HepG2 (cell line): Measurements from ENCODE around the gene DHRS1. TPM values are rescaled to one million over a fixed set of nuclear protein-coding genes. Genes with fewer than 3 reads are reported as not detected.

Source experiments
- CREBL2 ChIP-seq: sonication (generic); formaldehyde crosslinking; IDR thresholded peaks from 2 replicates; pipeline ENCODE4 v1.8.1; 2023; ENCODE audit warnings: missing genetic modification reagents, mild to moderate bottlenecking, borderline replicate concordance
- ESRRA ChIP-seq: sonication (generic); formaldehyde crosslinking; IDR thresholded peaks from 2 replicates; pipeline ENCODE4 v1.5.1; 2020; ENCODE audit warnings: mild to moderate bottlenecking, low read depth, missing genetic modification reagents
- HNF1A ChIP-seq, 2 experiments: sonication (generic) in 1 of 2; formaldehyde crosslinking in 1 of 2; IDR thresholded peaks; 2 replicates each; pipeline versions ENCODE4 v1.4.0 to v1.6.1; 2016 to 2020; ENCODE audit warnings: borderline replicate concordance in 1 of 2, low read depth in 1 of 2, mild to moderate bottlenecking in 1 of 2, missing genetic modification reagents in 1 of 2
- KLF15 ChIP-seq: sonication (generic); formaldehyde crosslinking; IDR thresholded peaks from 2 replicates; pipeline ENCODE4 v1.8.1; 2023; ENCODE audit warnings: borderline replicate concordance, mild to moderate bottlenecking, inconsistent platforms, missing genetic modification reagents, mixed read lengths
- MAZ ChIP-seq, 2 experiments: sonication (generic) in 1 of 2; formaldehyde crosslinking in 1 of 2; IDR thresholded peaks; 2 replicates each; pipeline versions ENCODE4 v1.5.0 to v1.6.1; 2012 to 2020; ENCODE audit warnings: low read depth in 2 of 2, mild to moderate bottlenecking in 2 of 2, borderline replicate concordance in 1 of 2, improper control_type of control experiment in 1 of 2, low read length in 1 of 2, missing genetic modification reagents in 1 of 2, moderate library complexity in 1 of 2
- NFIC ChIP-seq: IDR thresholded peaks from 2 replicates; pipeline ENCODE4 v1.6.1; 2012; ENCODE audit warnings: mild to moderate bottlenecking, low read length, inconsistent platforms
- SMAD9 ChIP-seq: sonication (generic); formaldehyde crosslinking; IDR thresholded peaks from 2 replicates; pipeline ENCODE4 v1.5.1; 2020; ENCODE audit warnings: mild to moderate bottlenecking, missing genetic modification reagents
- SP1 ChIP-seq, 2 experiments: fragments of 450-650 bp in 1 of 2; sonication (generic) in 1 of 2; formaldehyde crosslinking in 1 of 2; IDR thresholded peaks; 2 replicates each; pipeline versions ENCODE4 v1.4.0 to v1.6.1; 2016 to 2020; ENCODE audit warnings: missing genetic modification reagents in 1 of 2
- ZBTB40 ChIP-seq, 2 experiments: fragments of 450-650 bp in 1 of 2; sonication (generic) in 1 of 2; formaldehyde crosslinking in 1 of 2; IDR thresholded peaks; 2 replicates each; pipeline versions ENCODE4 v1.6.1 to v1.8.0; 2016 to 2022; ENCODE audit warnings: antibody characterized with exemption in 1 of 2, mild to moderate bottlenecking in 1 of 2, missing genetic modification reagents in 1 of 2
- ZNF24 ChIP-seq: fragments of 450-650 bp; IDR thresholded peaks from 2 replicates; pipeline ENCODE4 v1.6.1; 2017; ENCODE audit warnings: antibody characterized with exemption, mild to moderate bottlenecking
- ZNF556 ChIP-seq: sonication (generic); formaldehyde crosslinking; IDR thresholded peaks from 2 replicates; pipeline ENCODE4 v1.4.0; 2020; ENCODE audit warnings: mild to moderate bottlenecking, missing genetic modification reagents, borderline replicate concordance
- ZNF776 ChIP-seq: sonication (generic); formaldehyde crosslinking; IDR thresholded peaks from 2 replicates; pipeline ENCODE4 v1.4.0; 2020; ENCODE audit warnings: mild to moderate bottlenecking, missing genetic modification reagents
- polyA plus RNA-seq, 8 experiments: library from polyadenylated mRNA; depleted of rRNA in 3 of 8; stranded (reverse) in 7 of 8; unstranded in 1 of 8; fragments of >200 nt; fragmentation: Illumina TruSeq in 4 of 8; extraction: Trizol in 4 of 8; gene quantifications; 2 replicates each; pipeline versions ENCODE4 v1.2.1 to v1.2.3, GENCODE V29; 2011 to 2016; ENCODE audit warnings: low read depth in 4 of 8, missing spikeins in 1 of 8, mixed read lengths in 1 of 8; ENCODE audit not compliant: insufficient read depth in 1 of 8
- total RNA-seq, 5 experiments: library from RNA; depleted of rRNA; stranded (reverse); fragments of >200 nt; fragmentation: Illumina TruSeq; extraction: Trizol; gene quantifications; 2 replicates each; pipeline ENCODE4 v1.2.3, GENCODE V29; 2016; ENCODE audit warnings: low read depth in 1 of 5

The DHRS1 gene
- total and polyA plus RNA-seq, 2 of the 13 experiments (the other 11 are each of a cell fraction or from before 2014, with no cell fraction given), result 49.8 to 60.8 TPM

GRCh38 chr14:24343795-24344660, 44.4 kb upstream of the DHRS1 start (continued):
- TF ChIP-seq CREBL2 (CRISPR knock-in tag), result no peak
- no peak for TF ChIP-seq KLF15 (CRISPR knock-in tag)
- TF ChIP-seq SP1 (IDR thresholded peaks at IDR 0.05), result no peak
- TF ChIP-seq SP1 (CRISPR knock-in tag; IDR thresholded peaks at IDR 0.05), result no peak
- no peak for TF ChIP-seq ZNF776
- TF ChIP-seq ZBTB40 (IDR thresholded peaks at IDR 0.05), result no peak
- TF ChIP-seq ZBTB40 (CRISPR knock-in tag; IDR thresholded peaks at IDR 0.05), result no peak; the same call in 1 of the 2 replicates
- peak; percentile 43; the same call in 1 of the 2 replicates for TF ChIP-seq MAZ (IDR thresholded peaks at IDR 0.05; ENCODE audit: borderline replicate concordance, low read depth, low read length)
- TF ChIP-seq MAZ (CRISPR knock-in tag; IDR thresholded peaks at IDR 0.05; ENCODE audit: low read depth), result no peak
- peak; percentile 89; the same call in 1 of the 2 replicates for TF ChIP-seq ZNF556
- peak; percentile 80; the same call in 1 of the 2 replicates for TF ChIP-seq ZNF24
- peak; percentile 48; the same call in 1 of the 2 replicates for TF ChIP-seq ESRRA
- TF ChIP-seq SMAD9 (CRISPR knock-in tag), result no peak
- TF ChIP-seq NFIC, result no peak
- peak; percentile 4; the same call in 1 of the 2 replicates for TF ChIP-seq HNF1A (IDR thresholded peaks at IDR 0.05; ENCODE audit: low read depth)
- TF ChIP-seq HNF1A (CRISPR knock-in tag; IDR thresholded peaks at IDR 0.05; ENCODE audit: borderline replicate concordance), result no peak
